Erythroblast (primary cell): ENCODE measurements around the gene THAP11.

ENCODE experiments used
- GATA1 ChIP-seq: IDR thresholded peaks from 2 replicates; pipeline ENCODE4 v1.6.1; 2011; ENCODE audit warnings: low read depth, mild to moderate bottlenecking, control low read depth, low read length, moderate library complexity
- POLR2A ChIP-seq: IDR thresholded peaks from 2 replicates; pipeline ENCODE4 v1.6.1; 2011; ENCODE audit warnings: mild to moderate bottlenecking, low read length

GRCh38 chr16:67844497-67844896, 2.4 kb downstream of the THAP11 start:
- TF ChIP-seq POLR2A = no peak
- no peak for TF ChIP-seq GATA1
